Activated naive CD4-positive, alpha-beta T cell treated with anti-CD3 and anti-CD28 coated beads, Interleukin-2, amount 50 U/mL, for 72 hours (primary cell): ENCODE results near the gene TENM3. TPM values are rescaled to one million over a fixed set of nuclear protein-coding genes. Genes with fewer than 3 reads are reported as not detected.

Experiments
- ATAC-seq, 2 donors: fragments of 150-1000 bp; cut with Tn5 transposase; 2 replicates each; pipeline ENCODE4 v1.10.0; 2021; ENCODE audit warnings: mild to moderate bottlenecking in 2 of 2, moderate library complexity in 2 of 2
- DNase-seq, 2 donors: peaks; one replicate each; pipeline ENCODE4 v3.0.0; 2021 to 2022; ENCODE audit warnings: low spot score in 2 of 2
- H3K27ac Mint-ChIP-seq, 2 donors: one replicate each; pipeline ENCODE4 v1.8.0; 2022; ENCODE audit warnings: mild to moderate bottlenecking in 2 of 2, mixed read lengths in 2 of 2
- H3K36me3 Mint-ChIP-seq, 2 donors: one replicate each; pipeline ENCODE4 v1.8.0; 2022; ENCODE audit warnings: mixed read lengths in 2 of 2
- H3K9me3 Mint-ChIP-seq, 2 donors: one replicate each; pipeline ENCODE4 v1.8.0; 2022; ENCODE audit warnings: mixed read lengths in 2 of 2
- total RNA-seq, 2 donors: library from RNA; stranded (reverse); gene quantifications; one replicate each; pipeline ENCODE4 v1.2.3, GENCODE V29; 2022

The TENM3 gene
- total RNA-seq, 2 donors from 2014 or later = not detected

DNA sequence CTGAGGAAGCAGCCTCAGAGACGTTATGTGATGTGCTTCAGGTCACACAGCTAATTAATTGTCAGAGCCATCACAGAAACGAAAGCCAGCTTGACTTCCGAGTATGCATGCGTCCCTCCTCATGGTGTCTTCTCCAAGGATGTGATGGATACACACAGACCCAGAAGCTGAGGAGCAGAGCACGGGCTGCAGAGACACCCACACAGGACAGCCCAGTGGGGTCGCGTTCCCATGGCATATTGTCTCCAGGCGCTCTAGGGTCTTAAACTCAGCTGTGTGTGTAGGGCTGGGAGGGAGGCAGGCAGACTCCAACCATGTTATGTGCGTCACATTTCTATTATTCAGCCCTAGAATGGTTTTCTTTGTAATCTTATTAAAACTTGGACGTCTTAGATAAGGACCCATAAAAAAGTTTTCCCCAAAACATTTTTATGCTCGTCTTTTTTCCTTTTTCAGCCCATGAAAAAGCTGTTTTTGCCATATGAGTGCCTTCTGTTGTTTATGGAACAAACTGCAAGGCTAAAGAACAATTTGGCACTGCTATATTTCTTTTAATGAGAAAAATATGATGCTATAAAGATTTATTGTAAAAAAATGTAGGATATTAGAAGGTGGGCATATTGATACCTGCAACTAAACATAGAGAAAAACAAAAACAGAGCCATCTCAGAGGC, 48.5 kb downstream of the TENM3 start:
- no peak for ATAC-seq
- H3K9me3 Mint-ChIP-seq = no peaks in the 10 kb centered on the region
- no peaks in the 10 kb centered on the region for H3K36me3 Mint-ChIP-seq

DNA sequence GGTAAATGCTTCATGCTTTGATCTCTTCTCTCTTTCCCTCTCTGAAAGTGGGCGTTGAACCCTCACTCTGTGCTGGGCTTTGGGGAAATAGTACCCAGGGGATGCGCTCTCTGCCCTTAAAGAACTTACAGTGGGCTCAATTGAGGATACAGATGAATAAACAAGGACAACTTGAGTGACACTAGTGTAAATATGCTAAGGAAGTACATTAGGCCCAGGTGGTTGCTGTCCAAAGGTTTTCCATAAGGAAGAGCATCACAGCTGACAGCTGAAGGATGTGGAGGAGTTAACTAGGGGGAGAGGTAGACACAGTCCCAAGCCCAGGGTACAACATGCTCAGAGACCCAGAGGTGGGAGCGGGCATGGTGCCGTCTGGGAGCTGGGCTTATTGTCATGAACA, 49.4 kb downstream of the TENM3 start:
- Mint-ChIP-seq H3K9me3 (no peaks in the 10 kb centered on the region), H3K36me3 (no peaks in the 10 kb centered on the region), H3K27ac (no peak overlapping the region)
- ATAC-seq (no peak), DNase-seq (no peak)

More for the DNA sequence above, 48.5 kb downstream of the TENM3 start:
- no peak overlapping the region for H3K27ac Mint-ChIP-seq
- no peak for DNase-seq

DNA sequence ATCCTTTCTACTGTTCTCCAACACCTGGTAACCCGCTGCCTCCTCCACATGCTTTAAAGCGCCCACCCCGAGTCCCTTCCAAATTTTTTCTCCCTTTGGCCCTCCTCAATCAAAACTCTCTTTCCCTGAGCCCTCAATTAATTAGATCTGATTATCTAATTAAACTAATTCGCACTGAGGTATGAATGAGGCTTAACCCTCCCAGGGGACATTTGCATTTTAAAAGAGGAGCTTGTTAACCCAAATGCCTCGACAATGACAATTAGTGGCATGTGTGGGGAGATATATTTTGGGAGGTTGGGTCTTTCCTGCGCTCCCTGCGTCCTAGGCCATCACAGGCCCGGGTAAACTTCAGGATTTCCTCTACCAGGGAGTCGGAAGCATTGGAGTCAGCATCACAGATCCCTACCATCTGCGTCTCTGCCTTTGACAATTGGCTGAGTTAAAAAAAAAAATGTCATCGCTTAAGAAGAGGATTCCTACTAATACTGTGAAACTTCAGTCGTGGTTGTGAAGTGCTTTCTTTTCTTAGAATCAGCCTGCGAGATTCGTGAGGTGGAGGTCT, 50.6 kb downstream of the TENM3 start:
- ATAC-seq (no peak), DNase-seq (no peak)
- Mint-ChIP-seq H3K27ac (no peak overlapping the region), H3K9me3 (no peaks in the 10 kb centered on the region), H3K36me3 (no peaks in the 10 kb centered on the region)

DNA sequence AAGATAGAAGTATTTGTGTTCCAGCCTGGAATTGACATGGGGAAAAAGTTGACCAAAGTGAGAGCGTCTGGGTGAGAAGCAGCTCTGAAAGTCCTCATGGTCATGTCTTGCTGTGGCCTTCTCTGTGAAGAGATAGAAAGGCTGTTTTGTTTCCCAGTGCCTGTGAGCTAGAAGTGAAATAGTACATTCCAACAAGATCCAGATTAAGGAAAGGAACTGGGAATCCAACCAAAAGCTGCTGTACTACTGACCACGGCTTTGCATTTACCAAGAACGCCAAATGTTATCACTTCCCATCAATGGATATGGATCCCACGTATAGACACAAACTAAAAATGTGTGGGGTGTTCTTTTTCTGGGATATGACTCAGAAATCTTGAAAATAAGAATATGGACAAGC, 51.2 kb downstream of the TENM3 start:
- Mint-ChIP-seq H3K27ac (no peak overlapping the region), H3K36me3 (no peaks in the 10 kb centered on the region), H3K9me3 (no peaks in the 10 kb centered on the region)
- DNase-seq (no peak), ATAC-seq (no peak)

DNA sequence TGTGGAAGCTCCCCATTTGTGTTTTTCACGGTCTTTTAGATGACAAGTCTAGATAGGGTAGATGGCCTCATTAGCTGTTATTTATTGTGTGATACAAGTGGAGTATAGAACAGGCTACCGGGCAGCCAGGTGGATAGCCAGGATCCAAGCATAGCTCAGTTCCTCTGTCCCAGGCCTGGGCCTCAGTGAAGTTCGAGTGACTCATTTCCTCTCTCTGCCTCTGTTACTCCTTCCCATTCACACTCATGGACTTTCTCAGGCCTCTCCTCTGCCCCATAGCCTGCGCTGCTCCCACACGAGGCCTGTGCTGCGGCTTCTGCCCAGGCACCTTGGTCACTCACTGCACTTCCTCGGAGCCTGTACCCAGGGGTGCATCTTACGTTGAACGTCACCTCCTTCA, 54.5 kb downstream of the TENM3 start:
- Mint-ChIP-seq H3K9me3 (no peaks in the 10 kb centered on the region), H3K36me3 (no peaks in the 10 kb centered on the region), H3K27ac (no peak overlapping the region)
- ATAC-seq (no peak), DNase-seq (no peak)

DNA sequence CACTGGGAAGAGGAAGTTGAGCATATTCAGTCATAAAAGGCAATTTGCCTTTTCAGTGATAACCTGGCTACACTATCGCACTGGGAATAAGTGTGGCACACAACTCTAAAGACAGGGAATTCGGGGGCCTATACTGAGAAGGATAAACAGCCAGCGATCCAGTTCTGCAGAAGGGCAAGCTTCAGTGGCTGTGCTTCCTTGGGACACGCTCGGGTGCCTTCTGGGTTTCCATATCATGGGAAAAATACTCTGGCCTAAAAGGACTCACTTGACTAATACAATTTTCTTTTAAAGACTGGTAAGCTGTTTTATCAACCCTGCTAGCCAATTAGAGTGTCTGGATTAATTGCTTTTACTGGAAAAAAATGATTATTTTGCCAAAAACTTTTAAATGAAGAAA, 58.5 kb downstream of the TENM3 start:
- H3K27ac Mint-ChIP-seq = no peak overlapping the region
- no peaks in the 10 kb centered on the region for H3K36me3 Mint-ChIP-seq
- ATAC-seq = no peak
- H3K9me3 Mint-ChIP-seq = peaks cover 0 to 2% of the 10 kb centered on the region in 2 donors
- no peak for DNase-seq

DNA sequence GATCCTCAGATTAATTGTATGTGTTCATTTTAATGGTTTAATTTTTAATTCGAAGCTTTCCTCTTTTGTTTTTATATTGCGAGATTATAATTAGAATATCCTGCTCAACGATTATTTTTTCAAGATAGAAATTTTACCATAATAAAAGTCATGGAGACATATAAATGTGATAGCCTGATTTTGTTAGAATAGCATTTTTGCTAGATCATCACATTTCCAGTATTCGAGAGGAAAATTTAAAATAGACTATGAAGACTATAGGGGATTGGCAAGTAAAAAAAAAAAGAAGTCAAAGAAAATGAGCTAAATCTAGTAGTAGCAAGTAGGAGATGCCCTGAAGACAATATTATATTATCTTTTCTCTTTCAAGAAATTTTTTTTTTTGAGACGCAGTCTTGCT, 60.6 kb downstream of the TENM3 start:
- Mint-ChIP-seq H3K36me3 (no peaks in the 10 kb centered on the region), H3K27ac (no peak overlapping the region), H3K9me3 (peaks cover 0 to 4% of the 10 kb centered on the region in 2 donors)
- no peak for ATAC-seq
- no peak for DNase-seq

DNA sequence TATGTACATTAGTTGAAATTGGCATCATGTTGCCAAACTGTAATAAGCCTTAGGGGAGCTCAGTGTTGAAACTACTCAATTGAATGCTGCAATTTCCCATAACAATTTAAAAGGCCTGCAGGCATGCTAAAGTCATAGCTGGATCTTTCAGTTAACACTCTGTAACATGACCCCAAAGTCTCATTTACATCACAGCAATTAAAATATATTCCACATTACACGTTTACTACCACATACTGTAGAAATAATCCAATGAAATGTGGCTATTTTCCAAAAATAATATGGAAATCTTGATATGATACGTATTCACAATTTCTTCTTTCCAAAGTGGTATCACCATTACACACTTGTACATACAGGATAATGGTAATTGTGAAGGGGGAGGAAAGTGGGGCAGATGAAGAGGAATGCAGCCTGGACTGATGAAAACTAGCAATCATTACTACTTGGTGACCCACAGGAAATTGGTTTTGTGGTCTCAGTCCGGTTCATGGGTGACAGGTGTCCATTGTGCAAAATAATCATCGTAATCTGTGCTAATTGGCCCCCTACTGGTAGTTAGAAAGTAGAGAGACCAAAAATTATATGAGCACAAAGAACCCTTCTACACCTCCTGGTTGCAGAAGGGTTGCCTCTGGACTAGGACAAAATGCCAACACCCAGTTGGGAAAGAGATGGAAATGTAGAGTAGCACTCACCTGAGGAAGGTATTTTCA, 63.7 kb downstream of the TENM3 start:
- no peak for ATAC-seq
- DNase-seq = no peak
- Mint-ChIP-seq H3K36me3 (no peaks in the 10 kb centered on the region), H3K9me3 (peaks cover 0 to 6% of the 10 kb centered on the region in 2 donors), H3K27ac (no peak overlapping the region)

DNA sequence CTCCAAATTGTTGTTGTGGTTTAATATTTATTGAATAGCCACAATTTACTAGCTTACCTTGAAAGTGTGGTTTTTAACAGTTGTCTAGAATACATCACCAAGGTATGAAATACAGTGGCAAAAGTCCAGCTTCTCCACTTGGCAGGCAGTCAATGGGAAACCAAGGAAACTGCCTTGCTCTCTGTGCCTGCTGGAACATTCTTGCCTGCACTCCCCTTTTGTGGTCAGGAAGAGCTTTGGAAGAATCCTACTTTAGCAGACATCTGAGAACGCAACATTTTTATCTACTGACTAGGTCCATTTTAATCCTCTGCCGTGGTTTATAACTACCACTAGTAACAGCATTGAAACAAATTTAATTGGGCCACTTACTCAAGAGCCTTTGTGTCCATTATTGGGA, 64.5 kb downstream of the TENM3 start:
- Mint-ChIP-seq H3K36me3 (no peaks in the 10 kb centered on the region), H3K9me3 (peaks cover 0 to 7% of the 10 kb centered on the region in 2 donors), H3K27ac (no peak overlapping the region)
- no peak for ATAC-seq
- no peak for DNase-seq

DNA sequence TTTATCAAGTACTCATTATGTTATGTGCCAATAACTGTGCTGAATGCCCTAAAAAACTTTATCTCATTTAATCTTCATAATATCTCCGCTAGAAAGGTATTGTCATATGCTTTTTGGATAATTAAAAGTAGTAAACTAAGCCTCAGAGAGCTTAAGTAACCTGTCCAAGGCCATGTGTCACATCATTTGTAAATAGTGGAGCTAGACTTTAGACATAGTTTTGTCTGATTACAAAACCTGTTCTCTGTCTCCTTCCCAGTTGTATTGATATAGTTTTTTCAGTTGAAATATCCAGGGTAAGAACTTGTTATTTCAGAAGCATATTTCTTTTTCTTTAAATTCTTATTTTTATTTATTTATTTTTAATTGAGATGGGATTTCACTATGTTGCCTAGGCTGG, 66.7 kb downstream of the TENM3 start:
- H3K9me3 Mint-ChIP-seq = peaks cover 9 to 17% of the 10 kb centered on the region in 2 donors
- H3K36me3 Mint-ChIP-seq = peaks cover 0 to 9% of the 10 kb centered on the region in 2 donors
- ATAC-seq = no peak
- DNase-seq = no peak
- no peak overlapping the region for H3K27ac Mint-ChIP-seq

DNA sequence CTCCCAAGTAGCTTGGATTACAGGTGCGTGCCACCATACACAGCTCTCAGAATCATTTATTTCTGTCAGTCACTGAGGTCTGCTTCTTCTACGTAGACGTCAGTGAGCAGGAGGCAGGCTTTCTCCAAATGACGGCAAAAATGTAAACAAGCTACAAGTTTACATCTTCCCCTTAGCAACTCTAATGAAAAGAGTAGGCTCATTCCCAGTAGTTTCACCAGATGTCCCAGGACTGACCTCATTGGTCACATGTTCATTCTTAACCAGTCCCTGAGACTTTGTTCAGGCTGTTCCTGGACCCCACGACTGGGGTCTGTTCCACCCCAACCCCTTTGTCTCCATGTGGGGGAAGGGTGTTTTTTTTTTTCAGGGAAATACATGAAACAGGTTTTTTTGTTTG, 67.1 kb downstream of the TENM3 start:
- H3K9me3 Mint-ChIP-seq = peaks cover 11 to 19% of the 10 kb centered on the region in 2 donors
- DNase-seq (no peak), ATAC-seq (no peak)
- no peak overlapping the region for H3K27ac Mint-ChIP-seq
- peaks cover 0 to 10% of the 10 kb centered on the region in 2 donors for H3K36me3 Mint-ChIP-seq

DNA sequence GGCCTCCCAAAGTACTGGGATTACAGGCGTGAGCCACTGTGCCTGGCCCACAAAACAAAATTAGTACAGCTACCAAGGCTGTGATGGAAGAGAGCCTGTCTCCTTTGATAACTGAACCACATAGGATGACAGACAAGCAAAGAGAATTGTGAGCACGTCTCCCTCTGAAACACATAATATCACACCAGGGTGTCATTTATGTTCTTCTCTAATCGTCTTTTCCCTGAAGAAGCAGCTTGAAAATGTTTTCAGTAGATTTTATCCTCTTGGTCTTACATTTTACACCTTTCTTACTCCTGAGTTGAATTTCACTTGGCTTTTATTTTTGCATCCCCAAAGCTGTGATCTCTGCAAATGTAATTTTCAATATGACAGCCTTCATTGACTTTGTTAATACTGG, 67.8 kb downstream of the TENM3 start:
- DNase-seq (no peak), ATAC-seq (no peak)
- peaks cover 11 to 24% of the 10 kb centered on the region in 2 donors for H3K9me3 Mint-ChIP-seq
- peaks cover 6 to 10% of the 10 kb centered on the region in 2 donors for H3K36me3 Mint-ChIP-seq
- no peak overlapping the region for H3K27ac Mint-ChIP-seq

DNA sequence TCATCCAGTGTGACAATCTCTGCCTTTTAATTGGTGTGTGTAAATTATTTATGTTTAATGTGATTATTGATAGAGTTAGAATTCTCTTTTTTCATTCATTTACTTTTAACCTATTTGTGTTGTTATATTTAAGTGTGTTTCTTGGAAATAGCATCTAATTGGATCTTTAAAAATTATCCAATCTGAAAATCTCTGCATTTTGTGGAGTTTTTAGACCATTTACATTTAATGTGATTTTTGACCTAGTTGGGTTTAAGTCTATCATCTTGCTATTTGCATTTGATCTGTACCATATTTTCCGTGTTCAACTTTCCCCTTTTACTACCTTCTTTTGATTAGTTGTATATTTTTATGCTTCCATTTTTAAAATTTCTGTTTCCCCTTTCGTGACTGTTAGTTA, 71.3 kb downstream of the TENM3 start:
- Mint-ChIP-seq H3K27ac (no peak overlapping the region), H3K9me3 (peaks cover 15 to 31% of the 10 kb centered on the region in 2 donors), H3K36me3 (peaks cover 10 to 14% of the 10 kb centered on the region in 2 donors)
- ATAC-seq (no peak), DNase-seq (no peak)

DNA sequence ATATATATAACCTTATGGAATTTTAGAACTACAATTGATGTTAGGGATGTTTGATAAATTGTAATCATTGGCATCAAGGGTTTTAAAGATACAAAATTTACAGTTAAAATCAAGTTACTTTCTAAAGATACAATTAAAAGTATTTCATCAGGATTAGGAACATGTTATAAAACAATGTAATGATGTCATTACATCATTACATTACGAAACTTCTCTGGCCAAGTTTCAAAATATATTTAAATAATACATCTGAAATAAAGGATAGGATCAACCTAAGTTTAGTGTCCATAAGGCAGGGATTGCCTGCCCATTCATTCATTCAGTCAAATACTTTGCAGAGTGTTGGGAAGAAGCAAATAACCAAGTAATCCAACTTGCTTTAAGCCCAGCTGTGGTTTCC, 75.1 kb downstream of the TENM3 start:
- H3K9me3 Mint-ChIP-seq = peaks cover 15 to 39% of the 10 kb centered on the region in 2 donors
- peaks cover 10 to 14% of the 10 kb centered on the region in 2 donors for H3K36me3 Mint-ChIP-seq
- DNase-seq (no peak), ATAC-seq (no peak)
- H3K27ac Mint-ChIP-seq = no peak overlapping the region

DNA sequence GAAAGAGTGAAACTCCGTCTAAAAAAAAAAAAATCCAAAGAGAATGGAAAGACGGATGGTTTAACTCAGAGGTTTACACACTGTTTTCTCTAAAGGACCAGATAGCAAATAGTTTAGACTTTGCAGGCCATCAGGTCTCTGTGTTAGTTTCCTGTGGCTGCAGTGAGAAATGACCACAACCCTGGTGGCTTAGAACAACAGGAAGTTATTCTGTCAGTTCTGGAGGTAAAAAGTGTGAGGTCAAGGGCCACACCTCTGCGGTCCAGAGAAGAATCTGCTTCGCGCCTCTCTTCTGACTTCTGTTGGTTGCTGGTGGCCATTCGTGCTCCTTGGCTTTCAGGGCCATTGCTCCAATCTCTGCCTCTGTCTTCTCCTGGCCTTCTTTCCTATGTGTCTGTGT, 76.9 kb downstream of the TENM3 start:
- peaks cover 5 to 28% of the 10 kb centered on the region in 2 donors for H3K9me3 Mint-ChIP-seq
- no peak for ATAC-seq
- H3K27ac Mint-ChIP-seq = no peak overlapping the region
- peaks cover 0 to 14% of the 10 kb centered on the region in 2 donors for H3K36me3 Mint-ChIP-seq
- DNase-seq = no peak

DNA sequence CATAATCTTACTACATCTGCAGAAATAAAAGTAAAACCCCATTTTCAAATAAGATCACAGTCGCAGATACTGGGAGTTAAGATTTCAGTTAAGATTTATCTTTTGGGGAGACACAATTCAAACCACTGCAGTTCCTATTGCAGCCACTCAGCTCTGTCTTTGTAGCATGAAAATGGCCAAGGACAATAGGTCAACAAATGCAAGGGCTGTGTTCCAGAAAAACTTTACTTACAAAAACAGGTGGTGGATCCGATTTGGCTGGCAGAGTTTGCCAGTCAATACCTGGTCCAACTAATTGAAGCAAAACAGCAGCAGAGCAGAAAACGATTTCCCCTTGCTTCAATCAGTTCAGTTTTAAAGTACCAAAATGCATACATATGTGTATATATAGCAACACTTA, 77.4 kb downstream of the TENM3 start:
- no peak overlapping the region for H3K27ac Mint-ChIP-seq
- no peak for DNase-seq
- peaks cover 4 to 25% of the 10 kb centered on the region in 2 donors for H3K9me3 Mint-ChIP-seq
- peaks cover 0 to 13% of the 10 kb centered on the region in 2 donors for H3K36me3 Mint-ChIP-seq
- no peak for ATAC-seq

DNA sequence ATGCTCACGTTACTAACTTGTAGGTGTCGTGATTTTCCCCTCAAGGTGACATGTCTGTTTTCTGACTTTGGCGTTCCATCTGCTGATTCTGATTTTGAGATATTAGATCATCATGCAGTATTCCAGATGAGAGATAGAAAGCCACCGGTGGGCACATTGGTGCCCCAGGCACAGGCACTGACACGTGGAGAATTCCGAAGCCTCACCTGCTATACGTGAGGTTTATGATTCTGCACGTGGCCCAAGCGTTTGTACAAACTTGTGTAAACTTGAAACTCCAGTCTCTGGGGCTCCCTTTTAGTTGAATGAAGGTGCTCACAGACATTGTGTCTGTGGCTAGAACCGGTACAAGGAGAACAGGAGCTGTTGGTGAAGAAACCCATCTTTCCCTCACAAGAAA, 81.1 kb downstream of the TENM3 start:
- no peak for DNase-seq
- Mint-ChIP-seq H3K9me3 (peaks cover 1 to 11% of the 10 kb centered on the region in 2 donors), H3K36me3 (no peaks in the 10 kb centered on the region), H3K27ac (no peak overlapping the region)
- no peak for ATAC-seq

DNA sequence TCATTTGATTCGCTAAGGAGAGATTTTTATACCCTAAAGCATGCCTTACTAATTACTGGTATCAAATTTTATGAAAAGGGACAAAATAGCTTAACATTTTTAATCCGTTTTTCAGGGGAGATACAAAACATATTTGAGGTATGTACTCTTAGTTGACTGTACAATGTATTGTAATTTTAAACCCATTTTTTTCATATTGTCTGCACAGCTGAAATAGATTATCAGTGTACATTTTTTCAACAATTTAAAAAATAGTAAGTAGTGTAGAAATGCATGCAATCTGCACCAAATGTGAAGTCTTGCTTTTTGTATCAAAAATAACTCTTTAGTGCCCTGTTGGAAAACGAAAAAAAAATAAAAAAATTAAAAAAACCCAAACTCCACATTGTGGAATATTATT, 82.2 kb downstream of the TENM3 start:
- DNase-seq (no peak), ATAC-seq (no peak)
- Mint-ChIP-seq H3K27ac (no peak overlapping the region), H3K9me3 (peaks cover 0 to 9% of the 10 kb centered on the region in 2 donors), H3K36me3 (no peaks in the 10 kb centered on the region)
